Upper lobe of right lung (tissue), 1 donor: Measurements from ENCODE around the gene PPFIA1. TPM values are rescaled to one million over a fixed set of nuclear protein-coding genes. Genes with fewer than 3 reads are reported as not detected.

ENCODE experiments used
- ATAC-seq: fragments of 200-7000 bp; cut with Tn5 transposase; one replicate; pipeline ENCODE4 v1.9.1; 2020; ENCODE audit warnings: mild to moderate bottlenecking, moderate library complexity
- DNase-seq: peaks from one replicate; pipeline ENCODE4 v3.0.0-alpha.2; 2020
- H3K27ac ChIP-seq: fragments of 200-600 bp; one replicate; pipeline ENCODE4 v1.8.0; 2022
- H3K27me3 ChIP-seq: fragments of 200-600 bp; one replicate; pipeline ENCODE4 v1.8.0; 2022; ENCODE audit warnings: mild to moderate bottlenecking
- H3K36me3 ChIP-seq: fragments of 200-600 bp; one replicate; pipeline ENCODE4 v1.8.0; 2022
- H3K4me1 ChIP-seq: fragments of 200-600 bp; one replicate; pipeline ENCODE4 v1.8.0; 2022
- H3K4me3 ChIP-seq: fragments of 200-600 bp; one replicate; pipeline ENCODE4 v1.8.0; 2022; ENCODE audit warnings: mild to moderate bottlenecking
- H3K9me3 ChIP-seq: fragments of 200-600 bp; one replicate; pipeline ENCODE4 v1.8.0; 2022
- intact Hi-C: fragments of 100-400 bp; cut with DNase I; formaldehyde crosslinking; loops from one replicate; pipeline ENCODE4 v1.11.0; 2022
- total RNA-seq: library from RNA; stranded (reverse); fragmentation: NEBNext Ultra II Directional; extraction: Animal tissue kit (Norgen Biotek cat#: 25700); gene quantifications from one replicate; pipeline ENCODE4 v1.2.1, GENCODE V29; 2021
- TF ChIP-seq, protein P1 (sequence below): fragments of 200-600 bp; IDR thresholded peaks from one replicate; pipeline ENCODE4 v1.8.0; 2022; ENCODE audit warnings: antibody characterized with exemption
- donor health status: DM: no; HTN: yes; CAD: no; lungs with severe emphysema.

The PPFIA1 gene
- total RNA-seq, 1 donor from 2014 or later: 73.3 TPM

DNA sequence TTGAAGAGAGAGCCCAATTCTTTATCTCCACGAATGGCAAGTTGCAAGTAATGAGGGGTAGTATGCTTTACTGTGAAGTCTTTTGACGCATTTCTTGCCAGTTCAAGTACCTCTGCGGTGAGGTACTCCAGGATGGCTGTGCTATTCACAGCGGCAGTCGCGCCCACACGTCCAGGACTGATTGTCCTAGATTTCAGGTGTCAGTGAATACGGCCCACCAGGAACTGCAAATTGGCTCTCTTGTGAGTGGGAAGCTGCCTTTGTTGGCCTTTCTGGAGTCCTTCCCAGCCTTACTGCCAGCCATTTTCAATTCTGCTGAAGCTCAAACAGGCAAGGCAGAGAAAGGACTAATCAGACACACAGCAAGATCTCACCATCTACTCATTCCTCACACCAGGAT, 8.5 kb downstream of the PPFIA1 start:
- no peak overlapping the region for H3K4me3 ChIP-seq
- no peaks in the 10 kb centered on the region for H3K9me3 ChIP-seq
- no peaks in the 10 kb centered on the region for H3K4me1 ChIP-seq
- no peaks in the 10 kb centered on the region for H3K27me3 ChIP-seq
- ATAC-seq (peak; percentile 63), DNase-seq (no peak)
- intact Hi-C loops: no loop called here
- H3K27ac ChIP-seq: no peak overlapping the region
- peaks cover 42% of the 10 kb centered on the region for H3K36me3 ChIP-seq
- TF ChIP-seq, protein P1, sequence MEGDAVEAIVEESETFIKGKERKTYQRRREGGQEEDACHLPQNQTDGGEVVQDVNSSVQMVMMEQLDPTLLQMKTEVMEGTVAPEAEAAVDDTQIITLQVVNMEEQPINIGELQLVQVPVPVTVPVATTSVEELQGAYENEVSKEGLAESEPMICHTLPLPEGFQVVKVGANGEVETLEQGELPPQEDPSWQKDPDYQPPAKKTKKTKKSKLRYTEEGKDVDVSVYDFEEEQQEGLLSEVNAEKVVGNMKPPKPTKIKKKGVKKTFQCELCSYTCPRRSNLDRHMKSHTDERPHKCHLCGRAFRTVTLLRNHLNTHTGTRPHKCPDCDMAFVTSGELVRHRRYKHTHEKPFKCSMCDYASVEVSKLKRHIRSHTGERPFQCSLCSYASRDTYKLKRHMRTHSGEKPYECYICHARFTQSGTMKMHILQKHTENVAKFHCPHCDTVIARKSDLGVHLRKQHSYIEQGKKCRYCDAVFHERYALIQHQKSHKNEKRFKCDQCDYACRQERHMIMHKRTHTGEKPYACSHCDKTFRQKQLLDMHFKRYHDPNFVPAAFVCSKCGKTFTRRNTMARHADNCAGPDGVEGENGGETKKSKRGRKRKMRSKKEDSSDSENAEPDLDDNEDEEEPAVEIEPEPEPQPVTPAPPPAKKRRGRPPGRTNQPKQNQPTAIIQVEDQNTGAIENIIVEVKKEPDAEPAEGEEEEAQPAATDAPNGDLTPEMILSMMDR: no peak

DNA sequence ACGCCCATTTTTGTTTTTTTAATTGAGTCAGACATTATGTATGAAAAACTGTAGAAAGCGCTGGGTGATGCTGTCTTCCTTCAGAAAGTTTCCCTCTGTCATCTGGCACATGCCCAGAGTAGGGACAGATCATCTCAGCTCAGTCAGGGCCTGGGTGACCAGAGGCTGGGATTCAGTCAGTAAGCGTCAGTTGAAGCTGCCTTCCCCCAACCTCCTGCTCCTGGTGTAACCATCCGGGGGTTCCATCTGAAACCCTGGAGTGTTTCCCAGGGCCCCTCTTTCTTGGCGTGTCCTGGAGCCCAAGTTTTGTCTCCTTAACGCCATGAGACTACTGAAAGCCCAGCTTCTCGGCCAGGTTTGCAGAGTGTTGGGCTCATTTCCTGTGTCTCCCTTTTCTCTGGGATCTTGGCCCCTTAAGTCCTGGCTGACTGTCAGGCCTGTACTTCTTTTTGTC, 10.7 kb downstream of the PPFIA1 start:
- Histone ChIP-seq H3K27ac (no peak overlapping the region), H3K4me1 (no peaks in the 10 kb centered on the region), H3K4me3 (no peak overlapping the region), H3K9me3 (no peaks in the 10 kb centered on the region), H3K36me3 (peaks cover 50% of the 10 kb centered on the region), H3K27me3 (no peaks in the 10 kb centered on the region)
- ATAC-seq: no peak
- intact Hi-C loops: no loop called here
- TF ChIP-seq, protein P1: no peak
- no peak for DNase-seq

DNA sequence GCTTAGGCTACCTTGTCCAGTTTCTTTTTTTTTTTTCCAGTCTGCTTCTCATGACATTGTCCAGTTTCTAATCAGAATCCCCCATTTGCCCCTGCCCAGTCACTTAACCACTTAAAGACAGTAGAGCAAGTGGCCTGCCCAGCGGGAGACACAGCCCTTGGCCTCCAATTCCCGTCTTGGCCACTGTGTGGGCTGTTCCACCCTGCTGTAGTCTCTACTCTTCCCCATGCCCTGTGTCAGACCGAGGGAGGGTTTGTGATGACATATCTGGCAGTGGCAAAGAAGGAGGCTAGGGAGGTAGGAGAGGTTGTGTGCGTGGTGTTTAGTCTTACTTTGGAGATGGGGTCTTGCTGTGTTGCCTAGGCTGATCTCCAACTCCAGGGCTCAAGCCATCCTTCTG, 11.5 kb downstream of the PPFIA1 start:
- Histone ChIP-seq H3K27me3 (no peaks in the 10 kb centered on the region), H3K9me3 (no peaks in the 10 kb centered on the region), H3K27ac (no peak overlapping the region), H3K36me3 (peaks cover 59% of the 10 kb centered on the region), H3K4me1 (no peaks in the 10 kb centered on the region), H3K4me3 (no peak overlapping the region)
- no peak for DNase-seq
- TF ChIP-seq, protein P1: no peak
- intact Hi-C loops: no loop called here
- ATAC-seq: peak; percentile 39

DNA sequence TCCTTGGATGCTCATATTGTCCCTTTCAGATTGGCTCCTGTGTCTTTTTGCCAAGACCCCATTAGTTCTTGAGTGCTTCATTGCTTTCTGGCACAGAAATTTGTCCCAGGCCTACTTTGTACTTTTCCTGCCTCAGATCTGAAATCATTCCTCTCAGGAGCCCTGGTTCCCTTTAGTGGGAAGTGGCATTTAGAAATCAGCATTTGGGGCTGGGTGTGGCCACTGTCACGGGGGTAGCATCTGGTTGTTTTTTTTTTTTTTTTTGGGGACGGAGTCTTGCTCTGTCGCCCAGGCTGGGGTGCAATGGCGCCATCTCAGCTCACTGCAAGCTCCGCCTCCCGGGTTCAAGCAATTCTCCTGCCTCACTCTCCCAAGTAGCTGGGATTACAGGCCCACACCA, 18.2 kb downstream of the PPFIA1 start:
- no peak overlapping the region for H3K27ac ChIP-seq
- H3K36me3 ChIP-seq: peaks cover 63% of the 10 kb centered on the region
- TF ChIP-seq, protein P1: no peak
- H3K27me3 ChIP-seq: no peaks in the 10 kb centered on the region
- H3K4me1 ChIP-seq: no peaks in the 10 kb centered on the region
- intact Hi-C loops: no loop called here
- ATAC-seq (peak; percentile 37), DNase-seq (no peak)
- H3K4me3 ChIP-seq: no peak overlapping the region
- H3K9me3 ChIP-seq: no peaks in the 10 kb centered on the region

DNA sequence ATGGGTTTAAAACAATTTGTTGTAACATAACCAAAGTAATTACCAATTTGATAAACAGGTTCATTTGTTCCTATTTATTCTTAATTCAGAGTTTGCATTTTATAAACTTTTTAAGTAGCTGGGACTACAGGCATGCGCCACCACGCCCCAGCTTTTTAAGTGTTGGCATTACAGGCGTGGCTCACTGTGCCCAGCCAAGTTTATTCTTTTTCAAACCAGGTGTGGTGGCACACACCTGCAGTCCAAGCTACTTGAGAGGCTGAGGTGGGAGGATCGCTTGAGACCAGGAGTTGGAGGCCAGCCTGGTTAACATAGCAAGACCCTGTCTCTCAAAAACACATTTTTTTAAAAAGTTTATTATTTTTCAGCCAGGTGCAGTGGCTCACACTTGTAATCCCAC, 19.1 kb downstream of the PPFIA1 start:
- H3K36me3 ChIP-seq: peaks cover 60% of the 10 kb centered on the region
- intact Hi-C loops: no loop called here

More for the DNA sequence above, 19.1 kb downstream of the PPFIA1 start:
- Histone ChIP-seq H3K4me1 (no peaks in the 10 kb centered on the region), H3K27me3 (no peaks in the 10 kb centered on the region), H3K9me3 (no peaks in the 10 kb centered on the region), H3K27ac (no peak overlapping the region), H3K4me3 (no peak overlapping the region)
- TF ChIP-seq, protein P1: no peak
- no peak for DNase-seq
- no peak for ATAC-seq
